ENCODE measurements around the gene SUSD1.

- TF ChIP-seq POLR2AphosphoS5 (IDR thresholded peaks at IDR 0.05), result no peak
- TF ChIP-seq CTCF (IDR thresholded peaks at IDR 0.05), result no peak
Measured at GRCh38 chr9:112119225-112120029, 55.7 kb downstream of the SUSD1 start.
